ENCODE results near the gene YIF1B.

YIF1B gene

DNA sequence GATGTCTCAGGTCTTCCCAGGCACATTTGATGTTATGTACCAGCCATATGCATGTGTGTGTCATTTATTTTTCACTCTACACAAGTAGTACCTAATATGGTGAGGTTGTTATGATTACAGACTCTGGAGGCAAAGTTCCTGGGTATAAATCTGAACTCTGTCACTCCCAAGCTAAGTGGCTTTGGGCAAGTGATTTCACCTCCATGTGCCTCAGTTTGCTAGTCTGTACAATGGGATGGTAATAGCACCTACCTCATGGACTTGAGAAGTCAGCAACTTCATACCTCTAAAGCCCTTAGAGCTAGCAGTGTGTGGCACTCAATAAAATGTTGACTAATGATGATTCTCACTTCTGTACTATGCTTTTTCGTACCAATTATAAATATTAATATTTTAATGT, 16.0 kb upstream of the YIF1B start:
- no peak overlapping the region for H2BK120ac ChIP-seq (ENCODE audit: low read depth, low read length)
- H2BK12ac ChIP-seq (ENCODE audit: low read length) = no peak overlapping the region
- H2AFZ ChIP-seq (ENCODE audit: low read length) = no peak overlapping the region
- no peak overlapping the region for H3K4me3 ChIP-seq (ENCODE audit: low read length in 2 of 2)
- H3K9ac ChIP-seq (ENCODE audit: low read depth, low read length, poor library complexity) = no peak overlapping the region
- H3K27ac ChIP-seq (replicated peaks; ENCODE audit: low read length) = no peak overlapping the region
- H3K4me1 ChIP-seq (ENCODE audit: control insufficient read depth in 2 of 2, insufficient read depth in 1 of 2, low read depth in 1 of 2, low read length in 2 of 2) = no peaks in the 10 kb centered on the region
- no peak overlapping the region for H3K23ac ChIP-seq (ENCODE audit: low read depth, low read length, poor library complexity)
- H4K91ac ChIP-seq (ENCODE audit: low read depth, low read length, poor library complexity) = no peak overlapping the region
- no peaks in the 10 kb centered on the region for H3K9me3 ChIP-seq (replicated peaks in 1 of 2; ENCODE audit: control insufficient read depth in 2 of 2, insufficient read depth in 1 of 2, low read depth in 1 of 2, low read length in 2 of 2)
- H3K18ac ChIP-seq (ENCODE audit: low read length) = no peak overlapping the region
- no peak for DNase-seq (ENCODE audit: low spot score)
- no peak overlapping the region for H2AK5ac ChIP-seq (ENCODE audit: low read depth, low read length)
- no peaks in the 10 kb centered on the region for H3K36me3 ChIP-seq (replicated peaks in 1 of 2; ENCODE audit: control insufficient read depth in 2 of 2, insufficient read depth in 2 of 2, low read length in 2 of 2)
- H3K4ac ChIP-seq (ENCODE audit: low read length) = no peak overlapping the region
- no peak overlapping the region for H2BK15ac ChIP-seq (ENCODE audit: low read length)
- H4K8ac ChIP-seq (ENCODE audit: low read depth, low read length) = no peak overlapping the region
- H3K27me3 ChIP-seq (ENCODE audit: control insufficient read depth in 3 of 3, insufficient read depth in 3 of 3, low read depth in 1 of 3, low read length in 3 of 3) = peaks cover 0 to 10% (median 0%) of the 10 kb centered on the region in 3 experiments
- H3K4me2 ChIP-seq (ENCODE audit: insufficient read depth, low read length, poor library complexity, severe bottlenecking) = no peak overlapping the region
- WGBS, 2 donors (ENCODE audit: extremely low coverage in 2 of 2, insufficient read length in 2 of 2, insufficient replicate concordance in 1 of 2) = no CpG with 5 or more reads among the region's 1 CpG
- H3K79me1 ChIP-seq (ENCODE audit: low read depth, low read length) = no peaks in the 10 kb centered on the region
- no peak overlapping the region for H2BK5ac ChIP-seq (ENCODE audit: low read length)
- H3K14ac ChIP-seq (ENCODE audit: low read length) = no peak overlapping the region

DNA sequence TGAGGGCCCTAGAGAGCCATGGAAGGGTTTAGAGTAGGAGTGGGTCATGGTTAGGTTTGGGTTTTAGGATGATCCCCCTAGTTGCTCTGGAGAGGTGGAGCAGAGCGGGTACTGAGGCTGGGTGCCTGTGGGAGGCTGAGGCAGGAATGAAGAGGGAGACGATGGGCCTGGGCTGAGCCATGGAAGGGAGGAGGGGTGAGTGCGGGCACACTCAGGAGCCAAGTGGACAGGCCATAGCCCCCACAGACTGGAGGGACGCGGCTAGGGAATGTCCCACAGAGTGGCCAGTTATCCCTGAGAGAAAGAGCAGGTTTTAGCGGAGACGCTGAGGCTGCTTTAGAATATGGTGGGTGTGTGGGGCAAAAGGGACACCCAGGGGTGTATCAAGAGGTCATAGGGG, 13.9 kb upstream of the YIF1B start:
- Histone ChIP-seq H3K4me2 (ENCODE audit: insufficient read depth, low read length, poor library complexity, severe bottlenecking) (no peak overlapping the region), H3K27me3 (ENCODE audit: control insufficient read depth in 3 of 3, insufficient read depth in 3 of 3, low read depth in 1 of 3, low read length in 3 of 3) (peaks cover 0 to 23% (median 0%) of the 10 kb centered on the region in 3 experiments), H4K91ac (ENCODE audit: low read depth, low read length, poor library complexity) (no peak overlapping the region), H3K9me3 (replicated peaks in 1 of 2; ENCODE audit: control insufficient read depth in 2 of 2, insufficient read depth in 1 of 2, low read depth in 1 of 2, low read length in 2 of 2) (no peaks in the 10 kb centered on the region), H3K4me1 (ENCODE audit: control insufficient read depth in 2 of 2, insufficient read depth in 1 of 2, low read depth in 1 of 2, low read length in 2 of 2) (no peaks in the 10 kb centered on the region), H3K27ac (replicated peaks; ENCODE audit: low read length) (no peak overlapping the region), H3K23ac (ENCODE audit: low read depth, low read length, poor library complexity) (peak overlapping the region; percentile 89), H3K36me3 (replicated peaks in 1 of 2; ENCODE audit: control insufficient read depth in 2 of 2, insufficient read depth in 2 of 2, low read length in 2 of 2) (no peaks in the 10 kb centered on the region), H3K14ac (ENCODE audit: low read length) (peak overlapping the region; percentile 38), H3K18ac (ENCODE audit: low read length) (peak overlapping the region; percentile 48), H2BK12ac (ENCODE audit: low read length) (no peak overlapping the region), H2BK15ac (ENCODE audit: low read length) (no peak overlapping the region), H3K4ac (ENCODE audit: low read length) (no peak overlapping the region), H4K8ac (ENCODE audit: low read depth, low read length) (peak overlapping the region; percentile 65), H3K9ac (ENCODE audit: low read depth, low read length, poor library complexity) (no peak overlapping the region), H3K79me1 (ENCODE audit: low read depth, low read length) (no peaks in the 10 kb centered on the region), H3K4me3 (ENCODE audit: low read length in 2 of 2) (no peak overlapping the region), H2AFZ (ENCODE audit: low read length) (no peak overlapping the region), H2BK5ac (ENCODE audit: low read length) (no peak overlapping the region), H2AK5ac (ENCODE audit: low read depth, low read length) (peak overlapping the region; percentile 75), H2BK120ac (ENCODE audit: low read depth, low read length) (no peak overlapping the region)
- WGBS, 2 donors (ENCODE audit: extremely low coverage in 2 of 2, insufficient read length in 2 of 2, insufficient replicate concordance in 1 of 2) = no CpG with 5 or more reads among the region's 7 CpGs
- DNase-seq (ENCODE audit: low spot score) = no peak

- Histone ChIP-seq H2BK5ac (ENCODE audit: low read length) (peak overlapping the region; percentile 53), H2AK5ac (ENCODE audit: low read depth, low read length) (peak overlapping the region; percentile 92), H3K36me3 (replicated peaks in 1 of 2; ENCODE audit: control insufficient read depth in 2 of 2, insufficient read depth in 2 of 2, low read length in 2 of 2) (no peaks in the 10 kb centered on the region), H3K27me3 (ENCODE audit: control insufficient read depth in 3 of 3, insufficient read depth in 3 of 3, low read depth in 1 of 3, low read length in 3 of 3) (peaks cover 0 to 42% (median 0%) of the 10 kb centered on the region in 3 experiments), H3K4ac (ENCODE audit: low read length) (no peak overlapping the region), H3K23ac (ENCODE audit: low read depth, low read length, poor library complexity) (peak overlapping the region; percentile 55), H2BK120ac (ENCODE audit: low read depth, low read length) (no peak overlapping the region), H2BK12ac (ENCODE audit: low read length) (no peak overlapping the region), H2BK15ac (ENCODE audit: low read length) (peak overlapping the region; percentile 85), H3K4me2 (ENCODE audit: insufficient read depth, low read length, poor library complexity, severe bottlenecking) (no peak overlapping the region), H4K8ac (ENCODE audit: low read depth, low read length) (peak overlapping the region; percentile 43), H3K9ac (ENCODE audit: low read depth, low read length, poor library complexity) (peak overlapping the region; percentile 60), H3K27ac (replicated peaks; ENCODE audit: low read length) (no peak overlapping the region), H3K9me3 (replicated peaks in 1 of 2; ENCODE audit: control insufficient read depth in 2 of 2, insufficient read depth in 1 of 2, low read depth in 1 of 2, low read length in 2 of 2) (no peaks in the 10 kb centered on the region), H2AFZ (ENCODE audit: low read length) (no peak overlapping the region), H3K4me3 (ENCODE audit: low read length in 2 of 2) (no peak overlapping the region), H3K4me1 (ENCODE audit: control insufficient read depth in 2 of 2, insufficient read depth in 1 of 2, low read depth in 1 of 2, low read length in 2 of 2) (no peaks in the 10 kb centered on the region), H3K18ac (ENCODE audit: low read length) (peak overlapping the region; percentile 38), H4K91ac (ENCODE audit: low read depth, low read length, poor library complexity) (no peak overlapping the region), H3K14ac (ENCODE audit: low read length) (peak overlapping the region; percentile 71), H3K79me1 (ENCODE audit: low read depth, low read length) (no peaks in the 10 kb centered on the region)
- DNase-seq (ENCODE audit: low spot score) = no peak
- no CpG with 5 or more reads among the region's 22 CpGs for WGBS, 2 donors (ENCODE audit: extremely low coverage in 2 of 2, insufficient read length in 2 of 2, insufficient replicate concordance in 1 of 2)
Measured at GRCh38 chr19:38326591-38326990, 10.8 kb upstream of the YIF1B start.

DNA sequence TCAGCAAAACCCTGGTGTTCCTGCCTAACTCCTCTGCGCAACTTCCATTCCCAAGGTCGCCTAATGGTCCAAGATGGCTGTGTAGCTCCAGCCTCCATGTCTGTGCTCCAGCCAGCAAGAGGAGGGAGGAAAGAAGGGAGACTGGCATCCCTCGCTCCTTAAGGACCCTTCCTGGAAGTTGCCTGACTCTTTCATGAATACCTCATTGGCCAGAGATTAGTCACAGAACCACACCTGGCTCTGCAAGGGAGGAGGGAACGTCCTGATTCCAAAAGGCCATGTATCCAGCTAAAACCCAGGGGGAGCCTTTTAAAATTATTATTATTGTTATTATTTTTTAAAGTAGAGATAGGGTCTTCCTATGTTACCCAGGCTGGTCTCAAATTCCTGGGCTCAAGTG, 8.7 kb upstream of the YIF1B start:
- Histone ChIP-seq H2AFZ (ENCODE audit: low read length) (no peak overlapping the region), H3K4me1 (ENCODE audit: control insufficient read depth in 2 of 2, insufficient read depth in 1 of 2, low read depth in 1 of 2, low read length in 2 of 2) (peaks cover 1 to 2% of the 10 kb centered on the region in 2 donors), H3K79me1 (ENCODE audit: low read depth, low read length) (no peaks in the 10 kb centered on the region), H3K36me3 (replicated peaks in 1 of 2; ENCODE audit: control insufficient read depth in 2 of 2, insufficient read depth in 2 of 2, low read length in 2 of 2) (no peaks in the 10 kb centered on the region), H2BK120ac (ENCODE audit: low read depth, low read length) (no peak overlapping the region), H4K91ac (ENCODE audit: low read depth, low read length, poor library complexity) (no peak overlapping the region), H3K4ac (ENCODE audit: low read length) (no peak overlapping the region), H3K9me3 (replicated peaks in 1 of 2; ENCODE audit: control insufficient read depth in 2 of 2, insufficient read depth in 1 of 2, low read depth in 1 of 2, low read length in 2 of 2) (peaks cover 0 to under 1% of the 10 kb centered on the region in 2 donors), H2BK12ac (ENCODE audit: low read length) (no peak overlapping the region), H2BK5ac (ENCODE audit: low read length) (no peak overlapping the region), H3K9ac (ENCODE audit: low read depth, low read length, poor library complexity) (no peak overlapping the region), H3K18ac (ENCODE audit: low read length) (no peak overlapping the region), H4K8ac (ENCODE audit: low read depth, low read length) (no peak overlapping the region), H3K27me3 (ENCODE audit: control insufficient read depth in 3 of 3, insufficient read depth in 3 of 3, low read depth in 1 of 3, low read length in 3 of 3) (peaks cover 7 to 64% (median 19%) of the 10 kb centered on the region in 3 experiments), H3K23ac (ENCODE audit: low read depth, low read length, poor library complexity) (no peak overlapping the region), H3K4me3 (ENCODE audit: low read length in 2 of 2) (no peak overlapping the region), H2BK15ac (ENCODE audit: low read length) (no peak overlapping the region), H3K27ac (replicated peaks; ENCODE audit: low read length) (no peak overlapping the region), H3K4me2 (ENCODE audit: insufficient read depth, low read length, poor library complexity, severe bottlenecking) (no peak overlapping the region), H2AK5ac (ENCODE audit: low read depth, low read length) (no peak overlapping the region), H3K14ac (ENCODE audit: low read length) (no peak overlapping the region)
- WGBS, 2 donors (ENCODE audit: extremely low coverage in 2 of 2, insufficient read length in 2 of 2, insufficient replicate concordance in 1 of 2) = no CpG with 5 or more reads among the region's 4 CpGs
- no peak for DNase-seq (ENCODE audit: low spot score)
